Right lobe of liver (tissue), 4 donors: ENCODE data around the gene PRUNE1.

Experiments
- POLR2A ChIP-seq: fragments of 450-650 bp; IDR thresholded peaks from one replicate; pipeline ENCODE4 v1.6.1; 2017; ENCODE audit warnings: antibody characterized with exemption, mild to moderate bottlenecking
- TF ChIP-seq, protein P1 (sequence below), 4 donors: fragments of 200-600 bp in 3 of 4; fragments of 450-650 bp in 1 of 4; IDR thresholded peaks; one replicate each; pipeline versions ENCODE4 v1.5.1 to v1.8.0; 2016 to 2022; ENCODE audit warnings: antibody characterized with exemption in 4 of 4, mild to moderate bottlenecking in 2 of 4
- donor health status: DM: no; HTN: no; CAD: no.
- donor health status: DM: no; HTN: no; CAD: no.
- donor health status: DM: no; HTN: yes; CAD: no.

DNA sequence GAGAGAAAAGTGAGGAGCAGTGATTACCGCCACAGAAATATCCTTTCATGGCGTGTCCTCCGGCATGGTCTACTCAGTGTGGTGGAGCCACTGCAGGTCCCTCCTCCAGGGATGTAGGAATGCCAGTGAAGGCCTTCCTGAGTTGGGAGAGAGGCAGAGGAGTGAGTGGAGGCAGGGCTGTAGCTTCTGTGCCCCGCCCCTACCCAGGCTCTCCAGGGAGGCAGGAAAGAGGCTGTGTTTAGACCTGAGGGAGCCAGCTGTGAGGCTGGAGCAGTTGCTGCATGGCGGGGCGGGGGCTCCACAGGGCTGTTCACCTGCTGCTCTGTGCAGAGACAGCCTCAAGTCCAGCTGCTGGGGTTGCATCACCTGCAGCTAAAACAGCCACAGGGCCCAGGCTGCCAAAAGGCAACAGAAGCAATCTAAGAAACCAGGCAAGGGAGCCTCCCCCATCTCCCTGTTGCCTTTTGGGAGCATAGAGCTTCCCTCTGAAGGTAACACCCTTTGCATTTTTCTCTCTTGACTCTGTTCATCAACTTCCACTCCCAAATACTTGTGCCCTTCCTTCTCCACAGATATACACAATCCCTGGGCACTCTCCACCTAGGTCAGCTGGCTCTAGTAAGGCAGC is 27.0 kb upstream of the PRUNE1 start:
- TF ChIP-seq, protein P1, sequence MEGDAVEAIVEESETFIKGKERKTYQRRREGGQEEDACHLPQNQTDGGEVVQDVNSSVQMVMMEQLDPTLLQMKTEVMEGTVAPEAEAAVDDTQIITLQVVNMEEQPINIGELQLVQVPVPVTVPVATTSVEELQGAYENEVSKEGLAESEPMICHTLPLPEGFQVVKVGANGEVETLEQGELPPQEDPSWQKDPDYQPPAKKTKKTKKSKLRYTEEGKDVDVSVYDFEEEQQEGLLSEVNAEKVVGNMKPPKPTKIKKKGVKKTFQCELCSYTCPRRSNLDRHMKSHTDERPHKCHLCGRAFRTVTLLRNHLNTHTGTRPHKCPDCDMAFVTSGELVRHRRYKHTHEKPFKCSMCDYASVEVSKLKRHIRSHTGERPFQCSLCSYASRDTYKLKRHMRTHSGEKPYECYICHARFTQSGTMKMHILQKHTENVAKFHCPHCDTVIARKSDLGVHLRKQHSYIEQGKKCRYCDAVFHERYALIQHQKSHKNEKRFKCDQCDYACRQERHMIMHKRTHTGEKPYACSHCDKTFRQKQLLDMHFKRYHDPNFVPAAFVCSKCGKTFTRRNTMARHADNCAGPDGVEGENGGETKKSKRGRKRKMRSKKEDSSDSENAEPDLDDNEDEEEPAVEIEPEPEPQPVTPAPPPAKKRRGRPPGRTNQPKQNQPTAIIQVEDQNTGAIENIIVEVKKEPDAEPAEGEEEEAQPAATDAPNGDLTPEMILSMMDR (IDR thresholded peaks at IDR 0.05), result no peak
- no peak for TF ChIP-seq POLR2A
